Activated CD4-positive, alpha-beta T cell treated with anti-CD3 and anti-CD28 coated beads for 4 hours (primary cell): ENCODE data around the gene KCNE1.
"Not testable (repeated sequence)": the region's sequence is repeated elsewhere in the genome, so short reads cannot be mapped to it uniquely, and the experiment has no call there.

Experiments
- DNase-seq, 2 donors: peaks; one replicate each; pipeline ENCODE4 v3.0.0-alpha.2; 2020

The KCNE1 gene

DNA sequence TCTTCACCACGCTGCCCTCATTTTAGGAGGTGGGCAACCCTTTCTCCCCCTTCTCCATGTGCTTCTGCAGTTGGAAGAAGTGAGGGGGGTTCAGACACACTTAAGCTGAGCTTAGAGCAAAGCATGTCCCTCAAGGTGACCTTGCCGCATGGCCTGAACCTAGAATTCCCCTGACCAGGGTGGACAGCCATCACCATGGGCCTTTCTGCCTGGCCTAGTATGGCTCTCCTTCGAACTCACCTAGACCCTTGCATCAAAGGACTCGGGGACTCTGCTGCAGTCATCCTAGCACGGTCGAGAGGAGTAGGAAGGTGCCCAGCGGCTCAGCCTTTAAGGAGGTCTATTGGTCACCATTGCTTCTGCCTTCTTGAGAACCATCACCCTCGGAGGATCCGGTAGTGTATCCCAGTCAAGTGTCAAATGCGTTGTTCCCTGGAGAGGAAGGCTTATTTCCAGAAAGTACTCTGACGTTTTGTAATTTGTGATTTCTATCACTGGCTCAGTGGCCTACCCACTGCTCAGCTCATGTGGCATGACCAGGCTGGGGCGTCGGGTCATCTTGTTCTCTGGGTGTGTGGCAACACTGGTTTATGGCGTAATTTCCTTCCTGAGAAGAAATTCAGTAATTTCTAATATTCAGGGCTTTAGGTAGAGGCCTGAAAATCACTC, at the start of gene KCNE1:
KCNE1 (minus strand) TSS at position 424 of the 669 bp plus-strand sequence. CDS start 62,576 bp downstream, outside the sequence.
- DNase-seq, result no peak

GRCh38 chr21:34561806-34562205, 49.8 kb upstream of the KCNE1 start:
- no peak for DNase-seq

GRCh38 chr21:34560609-34561008, 48.6 kb upstream of the KCNE1 start:
- DNase-seq, result no peak

- no peak for DNase-seq
Observed at GRCh38 chr21:34560021-34560420, 48.0 kb upstream of the KCNE1 start.

GRCh38 chr21:34559089-34559631, 47.1 kb upstream of the KCNE1 start:
- no peak for DNase-seq

- no peak for DNase-seq
Observed at GRCh38 chr21:34558166-34558565, 46.2 kb upstream of the KCNE1 start.

DNA sequence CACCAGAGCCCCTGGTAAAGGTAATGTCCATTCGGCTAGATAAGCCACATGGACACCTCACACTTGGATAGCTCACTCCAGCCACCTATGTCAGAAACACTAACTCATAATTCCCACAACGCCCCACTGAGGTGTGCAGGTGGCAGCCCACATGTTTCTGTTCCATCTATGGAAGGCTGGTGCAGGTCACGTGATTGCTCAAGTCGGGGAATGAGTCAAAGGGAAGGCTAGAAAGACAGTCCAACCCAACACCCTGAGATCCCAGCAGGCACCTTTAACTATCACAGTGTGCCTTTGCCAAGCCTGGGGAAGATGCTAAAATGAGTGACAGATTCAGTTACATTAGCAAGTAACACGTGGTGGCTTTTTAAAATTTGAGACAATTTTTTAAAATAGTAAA, 45.3 kb upstream of the KCNE1 start:
- no peak for DNase-seq

DNA sequence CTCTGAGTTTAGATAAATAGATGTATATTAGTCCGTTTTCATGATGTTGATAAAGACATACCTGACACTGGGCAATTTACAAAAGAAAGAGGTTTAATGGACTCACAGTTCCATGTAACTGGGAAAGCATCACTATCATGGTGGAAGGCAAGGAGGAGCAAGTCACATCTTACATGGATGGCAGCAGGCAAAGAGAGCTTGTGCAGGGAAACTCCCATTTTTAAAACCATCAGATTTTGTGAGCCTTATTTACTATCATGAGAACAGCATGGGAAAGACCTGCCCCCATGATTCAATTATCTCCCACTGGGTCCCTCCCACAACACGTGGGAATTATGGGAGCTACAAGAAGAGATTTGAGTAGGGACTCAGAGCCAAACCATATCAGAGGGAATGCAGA, 42.7 kb upstream of the KCNE1 start:
- DNase-seq, result not testable (repeated sequence)

DNA sequence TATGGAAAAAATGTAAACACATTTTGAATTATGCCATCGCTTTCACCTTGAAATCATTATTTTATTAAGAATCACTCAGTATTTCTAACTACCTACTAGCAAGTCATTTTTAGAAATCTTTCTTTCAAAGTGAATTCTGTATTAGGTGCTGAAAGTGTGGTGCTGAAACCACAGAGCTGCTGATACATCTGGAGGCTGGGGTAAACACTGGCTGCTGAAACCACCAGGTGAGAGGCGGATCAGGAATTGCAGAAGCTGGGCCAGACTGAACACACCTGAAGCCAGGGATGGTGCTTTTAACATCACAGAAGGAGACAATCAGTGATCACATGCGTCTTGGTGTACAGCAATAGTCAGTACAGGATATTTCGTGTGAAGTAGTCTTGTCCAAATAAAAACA, 42.2 kb upstream of the KCNE1 start:
- DNase-seq, result no peak

DNA sequence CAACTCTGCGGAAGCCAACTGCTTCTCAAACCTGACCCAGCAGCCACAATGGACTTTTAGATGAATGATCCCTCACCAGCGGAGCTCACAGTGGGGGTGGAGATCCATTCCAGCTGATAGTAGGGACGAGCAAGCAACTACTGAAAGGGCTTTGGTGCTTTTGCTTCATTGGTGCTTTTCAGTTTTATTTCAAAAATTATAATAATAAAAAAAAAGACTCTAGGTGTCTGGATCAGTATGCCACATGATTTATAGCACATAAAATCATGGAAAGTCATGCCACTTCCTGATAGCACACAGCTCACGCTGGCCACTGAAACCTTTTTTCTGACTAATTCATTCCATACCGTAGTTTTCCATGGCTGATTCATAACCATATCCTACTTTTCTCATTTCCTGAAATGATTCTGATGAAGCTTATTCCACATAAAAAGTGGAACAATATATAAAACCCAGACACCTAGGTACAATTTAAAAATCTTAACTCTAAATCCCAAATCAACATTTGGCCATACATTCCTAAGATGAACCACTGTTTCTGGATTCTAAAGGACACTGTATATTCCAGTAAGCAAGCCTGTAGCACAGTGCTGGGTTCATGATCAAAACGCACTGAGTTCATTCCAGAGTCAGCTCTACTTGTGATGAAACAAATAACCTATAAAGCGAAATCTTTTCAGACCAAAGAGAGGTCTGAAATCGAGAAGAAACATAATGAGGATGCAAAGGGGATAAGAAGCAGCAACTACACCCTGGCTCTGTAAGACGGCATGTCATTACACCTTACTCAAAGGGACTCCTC, 41.3 kb upstream of the KCNE1 start:
- DNase-seq, result no peak

- DNase-seq, result no peak
Observed at GRCh38 chr21:34552360-34553098, 40.5 kb upstream of the KCNE1 start.

DNA sequence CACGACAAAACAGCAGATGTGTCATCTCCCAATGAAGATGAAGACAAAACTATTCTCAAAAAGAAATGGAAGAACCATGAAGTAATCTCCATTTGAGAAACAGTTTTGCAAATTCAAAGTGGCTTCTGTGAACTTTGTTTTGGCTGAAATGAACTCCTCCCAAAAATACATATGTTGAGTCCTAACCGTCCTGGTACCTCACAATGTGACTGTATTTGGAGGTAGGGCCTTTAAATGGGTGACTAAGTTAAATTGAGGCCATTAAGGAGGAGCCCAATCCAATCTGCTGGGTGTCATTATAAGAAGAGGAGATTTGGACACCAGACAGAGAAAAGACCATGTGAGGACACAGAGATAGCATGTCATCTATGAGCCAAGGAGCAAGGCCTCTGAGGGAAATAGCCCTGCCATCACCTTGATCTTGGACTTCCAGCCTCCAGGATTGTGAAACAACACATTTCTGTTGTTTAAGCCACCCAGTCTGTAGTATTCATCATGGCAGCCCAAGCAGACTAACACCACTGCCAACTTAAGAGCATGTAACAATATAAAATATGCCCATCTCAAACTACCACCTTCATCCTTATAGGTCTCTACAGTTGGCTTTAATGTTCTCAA, 38.3 kb upstream of the KCNE1 start:
- DNase-seq, result no peak

GRCh38 chr21:34548781-34549376, 36.9 kb upstream of the KCNE1 start:
- DNase-seq, result no peak

DNA sequence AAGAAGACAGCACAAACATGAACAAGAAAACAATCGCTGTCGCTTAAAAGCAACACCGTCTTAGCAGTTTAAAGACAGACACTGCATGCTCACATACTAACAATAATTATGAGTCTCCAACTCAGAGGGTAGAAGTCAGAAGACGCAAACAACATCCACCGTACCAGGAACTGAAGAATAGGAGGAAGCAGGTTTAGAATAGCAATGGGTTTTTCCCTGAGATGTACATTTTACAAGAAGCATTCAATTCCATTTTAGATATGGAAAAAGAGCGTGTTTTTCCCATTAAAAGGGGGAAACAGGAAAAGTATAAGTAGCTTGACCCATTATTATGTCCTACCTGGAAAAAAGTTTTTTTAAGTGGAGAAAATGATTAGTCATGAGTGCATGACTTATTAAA, 34.5 kb upstream of the KCNE1 start:
- no peak for DNase-seq

DNA sequence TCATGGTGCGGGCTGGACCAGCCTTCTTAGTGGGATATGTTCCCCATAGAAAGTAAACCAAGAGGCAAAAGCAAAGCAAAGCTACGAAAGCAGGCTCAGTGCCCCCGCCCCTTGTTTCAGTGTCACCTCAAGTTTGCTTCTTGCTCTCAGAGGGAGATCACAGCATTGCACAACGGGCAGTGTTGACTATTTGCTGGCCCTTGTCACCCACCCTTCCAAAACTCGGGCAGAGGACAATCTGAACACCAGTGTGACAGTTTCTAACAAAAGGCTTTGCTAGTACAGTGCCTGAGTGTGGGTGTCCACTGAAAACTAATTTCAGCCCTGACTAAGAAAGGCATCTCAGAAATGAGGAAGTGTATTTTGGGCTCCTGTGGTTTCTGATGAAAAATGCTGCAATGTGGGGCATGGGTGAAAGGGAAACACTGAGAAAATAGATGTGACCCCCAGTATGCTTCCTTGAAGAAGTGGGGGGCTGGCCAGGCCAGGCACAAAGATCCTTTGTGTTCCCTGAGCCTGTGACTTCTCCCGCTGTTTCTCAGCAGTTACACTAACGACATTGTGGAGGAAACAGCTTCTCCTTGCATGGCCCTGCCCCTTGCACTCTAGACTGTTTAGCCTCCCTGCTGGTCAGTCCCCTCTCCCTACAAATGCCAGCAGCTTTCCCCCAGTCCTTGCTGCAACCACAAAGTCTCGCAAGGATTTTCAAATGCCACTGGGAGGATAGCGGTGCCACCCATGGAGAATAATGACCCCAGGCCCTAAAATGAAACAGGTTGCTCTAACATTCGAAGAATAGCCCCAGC, 33.3 kb upstream of the KCNE1 start:
- no peak for DNase-seq

- peak; percentile 40 to 51 for DNase-seq
Observed at GRCh38 chr21:34544032-34544496, 32.1 kb upstream of the KCNE1 start.

DNA sequence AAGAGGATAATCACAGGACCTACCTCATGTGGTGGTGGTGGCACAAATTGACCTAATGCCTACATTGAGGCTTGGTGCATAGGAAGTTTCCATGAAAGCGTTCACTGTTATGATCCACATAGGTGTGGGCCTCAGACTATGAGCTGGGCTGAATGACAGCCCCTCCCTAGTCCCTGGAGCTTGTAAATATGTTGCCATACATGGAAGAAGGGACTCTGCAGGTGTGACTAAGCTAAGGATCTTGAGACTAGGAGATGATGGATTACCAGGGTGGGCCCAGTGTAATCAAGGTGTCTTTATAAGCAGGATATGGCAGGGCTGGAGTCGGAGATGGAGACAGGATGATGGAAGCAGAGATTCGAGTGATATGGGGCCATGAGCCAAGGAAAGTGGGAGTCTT, 31.0 kb upstream of the KCNE1 start:
- no peak for DNase-seq

GRCh38 chr21:34540206-34540605, 28.2 kb upstream of the KCNE1 start:
- DNase-seq, result no peak

DNA sequence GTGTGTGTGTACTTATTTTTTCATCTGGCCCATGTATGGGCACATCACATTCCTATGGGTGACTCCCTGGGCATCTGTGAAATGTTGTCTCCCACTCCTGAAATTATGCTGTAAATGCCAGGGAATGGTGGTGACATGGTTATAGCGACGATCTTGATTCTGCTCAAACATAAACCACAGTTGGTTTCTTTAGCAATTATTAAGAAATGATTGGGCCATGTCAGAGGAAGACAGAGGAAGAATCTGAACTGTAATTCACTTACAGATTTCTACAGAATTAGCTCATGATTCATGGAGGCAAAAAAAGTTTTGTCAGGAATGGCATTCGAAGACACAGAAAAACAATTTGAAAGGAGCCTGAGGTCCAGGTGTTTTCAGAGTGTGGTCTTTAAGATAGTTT, 25.8 kb upstream of the KCNE1 start:
- DNase-seq, result no peak

DNA sequence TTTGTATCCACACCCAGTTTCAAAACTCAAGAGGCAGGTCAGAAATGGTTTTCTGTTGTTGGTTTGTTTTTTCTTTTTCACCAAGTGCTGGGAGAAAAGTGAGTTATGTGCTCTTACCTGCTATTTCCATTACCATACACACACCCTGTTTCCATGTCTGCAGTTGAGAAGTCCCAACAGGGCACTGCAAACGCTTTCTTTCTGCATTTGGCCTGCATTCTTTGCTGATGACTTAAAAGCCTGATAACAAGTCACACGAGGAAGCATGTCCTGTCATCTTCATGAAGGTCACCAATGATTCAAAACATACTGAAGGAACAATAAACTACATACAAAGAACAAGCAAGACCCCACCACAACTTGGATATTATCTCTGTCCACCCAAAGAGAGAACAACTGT, 24.8 kb upstream of the KCNE1 start:
- DNase-seq, result no peak

- no peak for DNase-seq
Observed at GRCh38 chr21:34536311-34536710, 24.3 kb upstream of the KCNE1 start.

DNA sequence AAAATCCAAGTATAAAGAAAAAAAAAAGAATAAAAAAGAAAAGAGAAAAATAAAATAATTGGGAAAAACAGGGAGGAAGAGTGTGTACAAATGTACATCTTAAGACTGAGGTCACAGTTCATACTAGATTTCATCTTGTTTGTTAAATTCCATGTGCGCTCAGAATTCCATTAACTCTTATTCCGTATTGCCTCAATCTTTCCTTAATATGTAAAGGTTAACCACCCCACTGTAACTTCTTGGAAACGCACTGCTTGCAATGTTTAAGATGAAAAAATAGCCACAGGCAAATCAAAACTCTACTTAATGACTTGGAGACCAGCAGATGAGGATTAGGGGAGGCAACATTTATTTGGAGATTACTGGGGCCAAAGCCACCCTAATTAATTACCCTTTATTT, 23.9 kb upstream of the KCNE1 start:
- DNase-seq, result no peak
